ENCODE measurements around the gene CRYZL1.

Gene CRYZL1

GRCh38 chr21:33673473-33673872, 31.9 kb upstream of the CRYZL1 start:
- H3K4me3 ChIP-seq (ENCODE audit: low read depth, low read length), result no peak overlapping the region
- DNase-seq (ENCODE audit: low read depth), result no peak
- TF ChIP-seq CTCF (IDR thresholded peaks at IDR 0.05; ENCODE audit: control insufficient read depth, extremely low read depth, insufficient read depth), result no peak

GRCh38 chr21:33670076-33670978, 28.8 kb upstream of the CRYZL1 start:
- no peak overlapping the region for H3K4me3 ChIP-seq (ENCODE audit: low read depth, low read length)
- no peak for TF ChIP-seq CTCF (IDR thresholded peaks at IDR 0.05; ENCODE audit: control insufficient read depth, extremely low read depth, insufficient read depth)
- no peak for DNase-seq (ENCODE audit: low read depth)

GRCh38 chr21:33668620-33669019, 27.1 kb upstream of the CRYZL1 start:
- H3K4me3 ChIP-seq (ENCODE audit: low read depth, low read length), result no peak overlapping the region
- DNase-seq (ENCODE audit: low read depth), result no peak
- TF ChIP-seq CTCF (IDR thresholded peaks at IDR 0.05; ENCODE audit: control insufficient read depth, extremely low read depth, insufficient read depth), result no peak

- no peak overlapping the region for H3K4me3 ChIP-seq (ENCODE audit: low read depth, low read length)
- TF ChIP-seq CTCF (IDR thresholded peaks at IDR 0.05; ENCODE audit: control insufficient read depth, extremely low read depth, insufficient read depth), result no peak
- DNase-seq (ENCODE audit: low read depth), result no peak
These were observed 26.6 kb upstream of the CRYZL1 start for GRCh38 chr21:33668180-33668579.

GRCh38 chr21:33667636-33668035, 26.1 kb upstream of the CRYZL1 start:
- no peak for TF ChIP-seq CTCF (IDR thresholded peaks at IDR 0.05; ENCODE audit: control insufficient read depth, extremely low read depth, insufficient read depth)
- no peak overlapping the region for H3K4me3 ChIP-seq (ENCODE audit: low read depth, low read length)
- no peak for DNase-seq (ENCODE audit: low read depth)

- TF ChIP-seq CTCF (IDR thresholded peaks at IDR 0.05; ENCODE audit: control insufficient read depth, extremely low read depth, insufficient read depth), result no peak
These were observed 24.6 kb upstream of the CRYZL1 start for GRCh38 chr21:33666153-33666552.

GRCh38 chr21:33664135-33664534, 22.6 kb upstream of the CRYZL1 start:
- H3K4me3 ChIP-seq (ENCODE audit: low read depth, low read length), result no peak overlapping the region
- no peak for TF ChIP-seq CTCF (IDR thresholded peaks at IDR 0.05; ENCODE audit: control insufficient read depth, extremely low read depth, insufficient read depth)
- no peak for DNase-seq (ENCODE audit: low read depth)

More at GRCh38 chr21:33666153-33666552, 24.6 kb upstream of the CRYZL1 start:
- no peak for DNase-seq (ENCODE audit: low read depth)
- no peak overlapping the region for H3K4me3 ChIP-seq (ENCODE audit: low read depth, low read length)

Measured in LNCaP clone FGC (cell line).